SU-DHL-6 (cell line): Measurements from ENCODE around the gene ECI2.

Experiments used
- H2AFZ ChIP-seq: fragments of 200-600 bp; sonication (generic); 2 replicates; pipeline ENCODE4 v1.6.1; 2014; ENCODE audit warnings: low read depth, mild to moderate bottlenecking, moderate library complexity, mixed read lengths, antibody characterized with exemption, low read length; ENCODE audit not compliant: severe bottlenecking
- H3F3A ChIP-seq: fragments of 200-600 bp; shearing (Covaris generic); 2 replicates; pipeline ENCODE4 v1.6.0; 2016; ENCODE audit warnings: antibody characterized with exemption, mild to moderate bottlenecking; ENCODE audit not compliant: insufficient read depth
- H3K27ac ChIP-seq: fragments of 200-600 bp; sonication (generic); 2 replicates; pipeline ENCODE4 v1.5.1; 2016; ENCODE audit warnings: low read depth, mild to moderate bottlenecking, low read length, moderate library complexity, mixed read lengths
- H3K27me3 ChIP-seq: fragments of 200-600 bp; sonication (generic), shearing (Covaris generic); 2 replicates; pipeline ENCODE4 v1.6.0; 2014; ENCODE audit warnings: mild to moderate bottlenecking, low read length
- H3K36me3 ChIP-seq: fragments of 200-600 bp; sonication (generic); 2 replicates; pipeline ENCODE4 v1.6.1; 2014; ENCODE audit warnings: mild to moderate bottlenecking, low read length, mixed read lengths
- H3K4me2 ChIP-seq: fragments of 300-600, 200-600 bp; shearing (Covaris generic), sonication (generic); 2 replicates; pipeline ENCODE4 v1.6.0; 2014; ENCODE audit warnings: low read length, low read depth, mild to moderate bottlenecking; ENCODE audit not compliant: poor library complexity, severe bottlenecking
- H3K4me3 ChIP-seq: fragments of 200-600 bp; sonication (generic); 2 replicates; pipeline ENCODE4 v1.5.1; 2014; ENCODE audit warnings: antibody characterized with exemption, low read length, mild to moderate bottlenecking, mixed read lengths; ENCODE audit not compliant: insufficient read depth, poor library complexity, severe bottlenecking
- H3K79me2 ChIP-seq: fragments of 200-600 bp; sonication (generic); 2 replicates; pipeline ENCODE4 v1.6.1; 2014; ENCODE audit warnings: mild to moderate bottlenecking, low read length, moderate library complexity; ENCODE audit not compliant: insufficient read depth
- H3K9ac ChIP-seq: fragments of 200-600 bp; sonication (generic); 2 replicates; pipeline ENCODE4 v1.7.0; 2014; ENCODE audit warnings: mild to moderate bottlenecking, low read length
- H3K9me2 ChIP-seq: fragments of 200-600 bp; sonication (generic); replicated peaks from 2 replicates; pipeline ENCODE4 v1.6.1; 2014; ENCODE audit warnings: low read length; ENCODE audit not compliant: insufficient read depth
- H3K9me3 ChIP-seq: fragments of 200-600 bp; sonication (generic); 2 replicates; pipeline ENCODE4 v1.6.1; 2014; ENCODE audit warnings: low read length, mixed read lengths; ENCODE audit not compliant: insufficient read depth
- H4K20me1 ChIP-seq: fragments of 200-600 bp; sonication (generic); 2 replicates; pipeline ENCODE4 v1.6.1; 2014; ENCODE audit warnings: low read depth, mild to moderate bottlenecking, antibody characterized with exemption, low read length, moderate library complexity, mixed read lengths
- EZH2phosphoT487 ChIP-seq: fragments of 200-600 bp; sonication (generic), shearing (Covaris generic); conservative IDR thresholded peaks from 2 replicates; pipeline ENCODE4 v1.6.1; 2018; ENCODE audit warnings: mild to moderate bottlenecking, antibody characterized with exemption, low read length, moderate library complexity, mixed read lengths
- TF ChIP-seq, protein P1 (sequence below): fragments of 200-600 bp; sonication (generic); IDR thresholded peaks from one replicate; pipeline ENCODE4 v1.5.1; 2017; ENCODE audit warnings: antibody characterized with exemption, mild to moderate bottlenecking, low read length, moderate library complexity; ENCODE audit not compliant: insufficient read depth, poor library complexity, severe bottlenecking

The ECI2 gene

DNA sequence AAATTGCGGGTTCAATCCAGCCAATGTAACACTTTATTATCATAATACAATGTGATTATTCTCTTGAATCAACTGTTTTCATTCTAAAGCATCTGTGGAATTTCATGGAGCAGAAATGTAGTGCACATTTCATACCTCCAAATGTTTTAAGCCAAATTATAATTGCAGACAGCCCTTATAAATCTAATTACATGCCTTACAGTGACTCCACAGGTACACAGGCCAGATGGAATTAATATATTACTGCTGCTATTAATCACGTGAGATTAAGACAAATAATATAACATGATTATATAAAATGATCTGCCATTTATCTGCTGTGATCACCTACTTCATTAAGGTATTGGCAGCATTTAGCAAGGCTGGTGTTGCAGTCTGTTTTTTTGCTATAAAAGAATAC lies 9.7 kb upstream of the ECI2 start:
- no peak overlapping the region for H3K9ac ChIP-seq
- H2AFZ ChIP-seq = no peak overlapping the region
- H3K4me3 ChIP-seq = no peak overlapping the region
- H3K27ac ChIP-seq = no peak overlapping the region
- no peaks in the 10 kb centered on the region for H3K79me2 ChIP-seq
- no peaks in the 10 kb centered on the region for H3K9me3 ChIP-seq
- H3K36me3 ChIP-seq = no peaks in the 10 kb centered on the region
- no peaks in the 10 kb centered on the region for H4K20me1 ChIP-seq
- H3K27me3 ChIP-seq = no peaks in the 10 kb centered on the region
- H3F3A ChIP-seq = no peaks in the 10 kb centered on the region
- no peaks in the 10 kb centered on the region for H3K9me2 ChIP-seq
- TF ChIP-seq, protein P1, sequence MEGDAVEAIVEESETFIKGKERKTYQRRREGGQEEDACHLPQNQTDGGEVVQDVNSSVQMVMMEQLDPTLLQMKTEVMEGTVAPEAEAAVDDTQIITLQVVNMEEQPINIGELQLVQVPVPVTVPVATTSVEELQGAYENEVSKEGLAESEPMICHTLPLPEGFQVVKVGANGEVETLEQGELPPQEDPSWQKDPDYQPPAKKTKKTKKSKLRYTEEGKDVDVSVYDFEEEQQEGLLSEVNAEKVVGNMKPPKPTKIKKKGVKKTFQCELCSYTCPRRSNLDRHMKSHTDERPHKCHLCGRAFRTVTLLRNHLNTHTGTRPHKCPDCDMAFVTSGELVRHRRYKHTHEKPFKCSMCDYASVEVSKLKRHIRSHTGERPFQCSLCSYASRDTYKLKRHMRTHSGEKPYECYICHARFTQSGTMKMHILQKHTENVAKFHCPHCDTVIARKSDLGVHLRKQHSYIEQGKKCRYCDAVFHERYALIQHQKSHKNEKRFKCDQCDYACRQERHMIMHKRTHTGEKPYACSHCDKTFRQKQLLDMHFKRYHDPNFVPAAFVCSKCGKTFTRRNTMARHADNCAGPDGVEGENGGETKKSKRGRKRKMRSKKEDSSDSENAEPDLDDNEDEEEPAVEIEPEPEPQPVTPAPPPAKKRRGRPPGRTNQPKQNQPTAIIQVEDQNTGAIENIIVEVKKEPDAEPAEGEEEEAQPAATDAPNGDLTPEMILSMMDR = no peak
- no peak overlapping the region for H3K4me2 ChIP-seq

DNA sequence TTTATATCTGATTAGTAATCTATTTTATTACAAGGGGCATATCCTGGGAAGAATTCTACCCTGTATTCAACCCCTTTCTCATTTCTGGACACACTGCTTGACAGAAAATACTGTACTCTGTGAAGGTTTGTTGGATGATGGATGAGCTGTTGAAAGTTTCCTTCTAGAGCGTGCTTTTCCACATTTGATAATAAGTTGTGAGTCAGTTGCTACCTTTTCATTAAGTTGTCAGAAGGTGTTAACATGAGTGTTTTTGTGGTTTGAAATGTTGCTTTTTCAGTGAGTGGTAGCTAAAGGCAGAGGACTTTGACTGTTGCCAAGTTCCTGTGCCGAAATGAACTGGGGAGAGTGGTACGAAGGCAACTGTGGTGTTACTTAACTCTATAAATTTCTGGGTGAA lies 3.9 kb upstream of the ECI2 start:
- Histone ChIP-seq H3K4me2 (no peak overlapping the region), H3K9me3 (no peaks in the 10 kb centered on the region), H3K9ac (no peak overlapping the region), H3K27me3 (no peaks in the 10 kb centered on the region), H4K20me1 (no peaks in the 10 kb centered on the region), H3K79me2 (no peaks in the 10 kb centered on the region), H3K9me2 (no peaks in the 10 kb centered on the region), H3K27ac (no peak overlapping the region), H2AFZ (no peak overlapping the region), H3K4me3 (no peak overlapping the region), H3K36me3 (no peaks in the 10 kb centered on the region), H3F3A (peaks cover 16% of the 10 kb centered on the region)
- TF ChIP-seq, protein P1 = no peak
- no peak for TF ChIP-seq EZH2phosphoT487

DNA sequence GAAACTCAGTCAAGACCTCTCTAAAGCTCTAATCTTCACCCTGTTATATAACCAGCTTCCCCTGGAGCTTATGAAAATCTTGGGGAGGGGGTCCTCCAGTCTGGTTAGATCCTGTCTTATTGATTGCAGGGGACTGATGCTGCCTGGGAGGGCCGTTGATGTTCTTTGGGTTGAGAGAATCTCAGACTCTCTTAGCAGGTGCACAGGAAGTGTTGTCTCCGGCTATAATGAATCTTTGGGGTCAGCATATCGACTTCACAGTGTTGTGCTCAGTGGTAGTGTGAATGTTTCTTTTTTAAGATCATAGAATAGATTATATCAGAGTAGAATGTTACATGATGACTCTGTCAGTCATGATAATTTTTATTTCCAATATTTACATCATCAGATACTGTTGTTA lies 2.8 kb upstream of the ECI2 start:
- Histone ChIP-seq H3K27ac (no peak overlapping the region), H3K79me2 (no peaks in the 10 kb centered on the region), H3K27me3 (no peaks in the 10 kb centered on the region), H3F3A (peaks cover 27% of the 10 kb centered on the region), H3K9me3 (no peaks in the 10 kb centered on the region), H3K9me2 (no peaks in the 10 kb centered on the region), H4K20me1 (no peaks in the 10 kb centered on the region), H3K4me2 (no peak overlapping the region), H3K36me3 (no peaks in the 10 kb centered on the region), H2AFZ (no peak overlapping the region), H3K9ac (no peak overlapping the region), H3K4me3 (no peak overlapping the region)
- TF ChIP-seq EZH2phosphoT487 = no peak
- TF ChIP-seq, protein P1 = no peak
